GM21786 (cell line): Measurements from ENCODE around the gene MYL5.
"Not testable (repeated sequence)": the region's sequence is repeated elsewhere in the genome, so short reads cannot be mapped to it uniquely, and the experiment has no call there.

Experiments used
- ATAC-seq: cut with Tn5 transposase; IDR thresholded peaks from one replicate; pipeline ENCODE4 v1.9.1; 2021; ENCODE audit not compliant: unreplicated experiment

The MYL5 gene

GRCh38 chr4:674172-675035 is at the start of gene MYL5, which contains the start of gene ATP5ME:
Gene MYL5, plus strand, starts transcription at chr4:674542. Its CDS starts 3,485 bp downstream, at chr4:678027.
Gene ATP5ME, minus strand, starts transcription at chr4:674276. Its CDS starts 29 bp downstream, at chr4:674247.
- ATAC-seq: peak; percentile 68

GRCh38 chr4:624705-625590 is 49.4 kb upstream of the MYL5 start, which contains the start of gene PDE6B:
Gene PDE6B, plus strand, starts transcription at chr4:625573. Its CDS starts 54 bp downstream, at chr4:625627.
- no peak for ATAC-seq

- no peak for ATAC-seq
Observed at GRCh38 chr4:625631-626161, 48.6 kb upstream of the MYL5 start.

- no peak for ATAC-seq
Observed at GRCh38 chr4:626201-627091, 47.9 kb upstream of the MYL5 start.

- ATAC-seq: no peak
Observed at GRCh38 chr4:627347-628125, 46.8 kb upstream of the MYL5 start.

GRCh38 chr4:628311-628741 is 46.0 kb upstream of the MYL5 start:
- ATAC-seq: no peak

GRCh38 chr4:628821-629635 is 45.3 kb upstream of the MYL5 start:
- no peak for ATAC-seq

GRCh38 chr4:629636-629914 is 44.8 kb upstream of the MYL5 start:
- no peak for ATAC-seq

- no peak for ATAC-seq
Observed at GRCh38 chr4:629915-630641, 44.3 kb upstream of the MYL5 start.

GRCh38 chr4:630656-631055 is 43.7 kb upstream of the MYL5 start:
- ATAC-seq: no peak

GRCh38 chr4:632196-632790 is 42.0 kb upstream of the MYL5 start:
- no peak for ATAC-seq

GRCh38 chr4:632926-633325 is 41.4 kb upstream of the MYL5 start:
- no peak for ATAC-seq

GRCh38 chr4:633406-633805 is 40.9 kb upstream of the MYL5 start:
- no peak for ATAC-seq

GRCh38 chr4:633976-634598 is 40.3 kb upstream of the MYL5 start:
- ATAC-seq: no peak

- ATAC-seq: no peak
Observed at GRCh38 chr4:634599-634985, 39.8 kb upstream of the MYL5 start.

- not testable (repeated sequence) for ATAC-seq
Observed at GRCh38 chr4:635066-635835, 39.1 kb upstream of the MYL5 start.
